GM10266 (cell line): ENCODE data around the gene CUX1.

Source experiments
- DNase-seq: peaks from one replicate; pipeline ENCODE4 v3.0.0; 2012; ENCODE audit errors: extremely low spot score
- CTCF ChIP-seq: IDR thresholded peaks from 2 replicates; pipeline ENCODE4 v1.5.1; 2012; ENCODE audit warnings: mild to moderate bottlenecking, low read depth; ENCODE audit not compliant: control insufficient read depth, insufficient read depth; ENCODE audit errors: missing control alignments

Gene CUX1

DNA sequence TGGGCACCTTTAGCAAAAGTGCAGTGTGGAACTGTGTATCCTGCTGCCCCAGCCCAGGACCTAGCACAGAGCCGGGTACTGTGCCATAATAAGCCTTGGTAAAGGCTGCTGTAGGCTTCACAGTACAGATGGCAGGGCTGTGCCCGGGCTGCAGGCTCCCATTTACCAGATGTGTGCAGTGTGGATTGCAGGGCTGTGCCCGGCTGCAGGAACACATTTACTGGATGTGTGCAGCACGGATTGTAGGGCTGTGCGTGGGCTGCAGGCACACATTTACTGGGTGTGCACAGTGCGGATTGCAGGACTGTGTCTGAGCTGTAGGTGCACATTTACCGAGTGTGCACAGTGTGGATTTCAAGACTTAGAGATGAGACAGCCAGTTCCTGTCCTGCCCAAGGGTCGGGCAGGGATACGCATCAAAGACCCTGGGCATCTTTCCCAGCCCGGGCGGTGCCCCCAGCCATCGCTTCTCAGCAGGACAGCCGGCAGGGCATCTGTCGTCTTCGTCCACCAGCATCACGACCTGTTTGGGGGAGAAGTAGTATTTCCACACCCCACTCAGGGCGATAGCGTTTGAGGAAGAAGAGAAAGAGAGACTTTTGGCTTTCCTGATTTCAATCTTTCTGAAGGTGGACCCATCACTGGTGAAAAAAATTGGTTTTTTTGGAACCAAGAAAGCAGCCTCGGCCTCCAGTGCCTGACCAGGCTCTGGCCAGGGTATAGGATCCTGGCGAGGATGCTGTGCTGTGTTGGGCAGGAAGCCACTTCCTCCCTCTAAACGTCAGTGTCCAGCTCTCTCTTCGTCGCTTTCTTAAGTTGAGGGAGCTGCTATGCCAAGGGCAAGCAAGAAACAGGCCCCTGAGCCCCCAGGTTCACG, 180.8 kb downstream of the CUX1 start:
- no peak for DNase-seq
- no peak for TF ChIP-seq CTCF

GRCh38 chr7:101998906-101999240, 181.4 kb downstream of the CUX1 start:
- no peak for TF ChIP-seq CTCF
- no peak for DNase-seq

DNA sequence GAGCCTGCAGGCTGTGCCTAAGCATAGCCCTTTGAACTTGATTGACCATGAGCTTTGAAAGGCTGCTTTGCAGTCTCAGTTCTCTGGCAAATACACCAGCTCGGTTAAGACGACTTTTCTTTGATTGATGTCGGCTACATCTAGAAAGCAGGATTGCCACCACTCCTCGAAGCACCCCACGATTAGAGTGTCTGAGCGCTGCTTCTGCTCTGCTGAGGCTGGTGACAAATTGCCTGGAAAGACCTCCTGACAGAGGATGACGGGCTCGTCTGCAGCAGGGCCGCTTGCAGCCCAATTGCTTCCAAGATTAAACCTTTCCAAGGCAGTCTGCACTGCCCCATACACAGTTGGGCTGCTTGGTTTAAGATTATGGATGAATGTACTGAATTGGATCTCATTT, 182.0 kb downstream of the CUX1 start:
- no peak for DNase-seq
- no peak for TF ChIP-seq CTCF

DNA sequence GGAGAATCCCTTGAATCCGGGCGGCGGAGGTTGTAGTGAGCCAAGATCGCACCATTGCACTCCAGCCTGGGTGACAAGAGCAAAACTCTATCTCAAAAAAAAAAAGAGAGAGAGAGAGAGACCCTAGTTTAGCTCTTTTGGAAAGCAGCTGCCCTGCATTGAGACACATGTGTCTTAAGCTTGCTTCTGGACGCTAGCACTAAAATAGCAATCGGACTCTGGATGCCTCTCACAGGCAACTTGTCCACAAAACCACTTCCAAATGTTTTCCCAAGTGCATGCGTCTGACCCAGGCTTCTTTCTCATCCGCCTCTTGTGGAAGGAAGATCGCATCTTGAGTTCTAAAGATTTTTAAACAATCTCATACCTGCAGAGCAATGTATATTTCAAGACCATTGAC, 182.7 kb downstream of the CUX1 start:
- no peak for TF ChIP-seq CTCF
- DNase-seq = no peak

GRCh38 chr7:102004229-102004628, 186.8 kb downstream of the CUX1 start:
- DNase-seq = no peak

GRCh38 chr7:102004848-102005247, 187.4 kb downstream of the CUX1 start:
- DNase-seq = no peak
- TF ChIP-seq CTCF = no peak

More at GRCh38 chr7:102004229-102004628, 186.8 kb downstream of the CUX1 start:
- no peak for TF ChIP-seq CTCF

DNA sequence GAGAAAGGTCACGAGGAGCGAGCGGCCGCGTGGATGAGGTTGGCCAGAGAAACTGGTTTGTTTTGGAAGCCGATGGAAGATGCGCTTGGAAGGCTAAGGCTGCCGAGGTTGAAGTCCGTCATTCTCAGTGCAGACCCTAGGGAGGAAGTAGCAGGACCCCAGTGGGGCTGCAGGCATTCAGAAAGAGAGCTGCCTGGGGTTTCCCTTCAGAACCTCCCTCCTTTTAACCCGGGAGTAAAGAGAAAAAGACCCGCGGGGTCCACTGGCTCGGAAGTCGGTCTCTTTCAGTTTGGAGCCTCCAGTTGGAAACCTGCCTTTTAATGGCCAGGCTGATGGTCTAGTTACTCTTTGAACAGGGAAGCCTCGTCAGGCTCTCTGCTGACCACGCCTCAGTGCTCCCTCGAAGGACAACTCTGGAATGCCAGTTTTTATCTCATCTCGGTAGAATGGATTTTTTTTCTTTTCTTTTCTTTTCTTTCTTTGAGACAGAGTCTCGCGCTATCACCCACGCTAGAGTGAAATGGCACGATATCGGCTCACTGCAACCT, 188.6 kb downstream of the CUX1 start:
- DNase-seq = no peak
- TF ChIP-seq CTCF = no peak
